Loucy (cell line): Measurements from ENCODE around the gene CTNNBL1.

Source experiments
- EZH2phosphoT487 ChIP-seq: fragments of 200-600 bp; IDR thresholded peaks from 2 replicates; pipeline ENCODE4 v1.6.1; 2018; ENCODE audit warnings: antibody characterized with exemption, mild to moderate bottlenecking, moderate library complexity, borderline replicate concordance
- TF ChIP-seq, protein P1 (sequence below): fragments of 200-600 bp; sonication (generic); conservative IDR thresholded peaks from 2 replicates; pipeline ENCODE4 v1.5.1; 2014; ENCODE audit warnings: mild to moderate bottlenecking, antibody characterized with exemption, low read length

DNA sequence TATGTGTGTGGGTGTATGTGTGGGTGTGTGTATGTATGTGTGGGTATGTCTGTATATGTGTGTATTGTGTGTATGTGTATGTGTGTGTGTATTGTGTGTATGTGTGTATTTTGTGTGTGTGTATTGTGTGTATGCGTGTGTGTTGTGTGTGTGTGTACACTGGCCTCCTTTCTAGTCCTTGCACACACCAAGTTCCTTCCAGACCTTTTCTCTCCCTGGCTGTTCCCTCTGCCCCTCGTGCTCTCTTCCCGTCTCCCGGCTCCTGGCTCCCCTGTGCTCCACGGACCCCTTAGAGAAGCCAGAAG is 220.5 kb downstream of the CTNNBL1 start:
- TF ChIP-seq, protein P1, sequence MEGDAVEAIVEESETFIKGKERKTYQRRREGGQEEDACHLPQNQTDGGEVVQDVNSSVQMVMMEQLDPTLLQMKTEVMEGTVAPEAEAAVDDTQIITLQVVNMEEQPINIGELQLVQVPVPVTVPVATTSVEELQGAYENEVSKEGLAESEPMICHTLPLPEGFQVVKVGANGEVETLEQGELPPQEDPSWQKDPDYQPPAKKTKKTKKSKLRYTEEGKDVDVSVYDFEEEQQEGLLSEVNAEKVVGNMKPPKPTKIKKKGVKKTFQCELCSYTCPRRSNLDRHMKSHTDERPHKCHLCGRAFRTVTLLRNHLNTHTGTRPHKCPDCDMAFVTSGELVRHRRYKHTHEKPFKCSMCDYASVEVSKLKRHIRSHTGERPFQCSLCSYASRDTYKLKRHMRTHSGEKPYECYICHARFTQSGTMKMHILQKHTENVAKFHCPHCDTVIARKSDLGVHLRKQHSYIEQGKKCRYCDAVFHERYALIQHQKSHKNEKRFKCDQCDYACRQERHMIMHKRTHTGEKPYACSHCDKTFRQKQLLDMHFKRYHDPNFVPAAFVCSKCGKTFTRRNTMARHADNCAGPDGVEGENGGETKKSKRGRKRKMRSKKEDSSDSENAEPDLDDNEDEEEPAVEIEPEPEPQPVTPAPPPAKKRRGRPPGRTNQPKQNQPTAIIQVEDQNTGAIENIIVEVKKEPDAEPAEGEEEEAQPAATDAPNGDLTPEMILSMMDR, result no peak
- TF ChIP-seq EZH2phosphoT487, result no peak
